Fibroblast of skin of left biceps (primary cell): Measurements from ENCODE around the gene TXNDC11.
"Not testable (repeated sequence)": the region's sequence is repeated elsewhere in the genome, so short reads cannot be mapped to it uniquely, and the experiment has no call there.

Source experiments
- DNase-seq, 2 experiments: peaks; one replicate each; pipeline ENCODE4 v3.0.0-alpha.2; 2013; ENCODE audit warnings: low read depth in 2 of 2

The TXNDC11 gene, protein sequence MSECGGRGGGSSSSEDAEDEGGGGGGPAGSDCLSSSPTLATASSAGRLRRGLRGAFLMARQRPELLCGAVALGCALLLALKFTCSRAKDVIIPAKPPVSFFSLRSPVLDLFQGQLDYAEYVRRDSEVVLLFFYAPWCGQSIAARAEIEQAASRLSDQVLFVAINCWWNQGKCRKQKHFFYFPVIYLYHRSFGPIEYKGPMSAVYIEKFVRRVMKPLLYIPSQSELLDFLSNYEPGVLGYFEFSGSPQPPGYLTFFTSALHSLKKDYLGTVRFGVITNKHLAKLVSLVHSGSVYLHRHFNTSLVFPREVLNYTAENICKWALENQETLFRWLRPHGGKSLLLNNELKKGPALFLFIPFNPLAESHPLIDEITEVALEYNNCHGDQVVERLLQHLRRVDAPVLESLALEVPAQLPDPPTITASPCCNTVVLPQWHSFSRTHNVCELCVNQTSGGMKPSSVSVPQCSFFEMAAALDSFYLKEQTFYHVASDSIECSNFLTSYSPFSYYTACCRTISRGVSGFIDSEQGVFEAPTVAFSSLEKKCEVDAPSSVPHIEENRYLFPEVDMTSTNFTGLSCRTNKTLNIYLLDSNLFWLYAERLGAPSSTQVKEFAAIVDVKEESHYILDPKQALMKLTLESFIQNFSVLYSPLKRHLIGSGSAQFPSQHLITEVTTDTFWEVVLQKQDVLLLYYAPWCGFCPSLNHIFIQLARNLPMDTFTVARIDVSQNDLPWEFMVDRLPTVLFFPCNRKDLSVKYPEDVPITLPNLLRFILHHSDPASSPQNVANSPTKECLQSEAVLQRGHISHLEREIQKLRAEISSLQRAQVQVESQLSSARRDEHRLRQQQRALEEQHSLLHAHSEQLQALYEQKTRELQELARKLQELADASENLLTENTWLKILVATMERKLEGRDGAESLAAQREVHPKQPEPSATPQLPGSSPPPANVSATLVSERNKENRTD

GRCh38 chr16:11742536-11743307, at the start of gene TXNDC11:
TSS of gene TXNDC11 (minus strand) at chr16:11742857. CDS start at chr16:11742730, 127 bp downstream.
- DNase-seq, result peak; percentile 94

GRCh38 chr16:11791144-11791828, 48.6 kb upstream of the TXNDC11 start:
- DNase-seq, result no peak

GRCh38 chr16:11788914-11789313, 46.3 kb upstream of the TXNDC11 start:
- DNase-seq, result no peak

- not testable (repeated sequence) for DNase-seq
Observed at GRCh38 chr16:11784980-11785599, 42.4 kb upstream of the TXNDC11 start.

DNA sequence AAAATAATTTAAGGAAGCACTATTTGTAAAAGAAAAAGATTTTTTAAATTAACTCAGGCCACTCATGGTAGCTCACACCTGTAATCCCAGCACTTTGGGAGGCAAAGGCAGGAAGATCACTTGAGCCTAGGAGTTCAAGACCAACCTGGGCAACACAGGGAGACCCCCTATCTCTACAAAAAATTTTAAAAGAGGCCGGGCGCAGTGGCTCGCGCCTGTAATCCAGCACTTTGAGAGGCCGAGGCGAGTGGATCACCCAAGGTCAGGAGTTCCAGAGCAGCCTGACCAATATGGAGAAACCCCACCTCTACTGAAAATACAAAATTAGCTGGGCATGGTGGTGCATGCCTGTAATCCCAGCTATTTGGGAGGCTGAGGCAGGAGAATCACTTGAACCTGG, 41.7 kb upstream of the TXNDC11 start:
- not testable (repeated sequence) for DNase-seq

GRCh38 chr16:11784038-11784369, 41.3 kb upstream of the TXNDC11 start:
- DNase-seq, result no peak

GRCh38 chr16:11783319-11784037, 40.8 kb upstream of the TXNDC11 start:
- DNase-seq, result no peak

DNA sequence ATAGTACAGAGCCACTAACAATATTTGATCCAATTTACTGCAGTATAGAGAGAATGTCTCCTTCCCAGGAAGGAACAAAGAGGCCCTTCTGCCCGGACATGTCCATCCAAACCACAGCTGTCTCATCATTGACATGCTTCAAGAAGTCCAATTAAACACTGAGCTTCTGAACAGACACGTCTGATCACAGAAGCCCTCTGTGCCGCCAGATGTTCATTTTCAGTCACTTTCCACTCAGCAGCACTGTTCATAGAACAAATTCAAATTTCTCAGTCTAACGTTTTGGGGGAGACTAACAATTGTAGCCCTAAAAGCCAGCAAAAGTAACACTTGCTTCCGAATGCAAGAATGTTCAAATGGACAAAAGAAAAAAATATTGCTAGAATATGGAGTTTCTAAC, 39.1 kb upstream of the TXNDC11 start:
- no peak for DNase-seq

DNA sequence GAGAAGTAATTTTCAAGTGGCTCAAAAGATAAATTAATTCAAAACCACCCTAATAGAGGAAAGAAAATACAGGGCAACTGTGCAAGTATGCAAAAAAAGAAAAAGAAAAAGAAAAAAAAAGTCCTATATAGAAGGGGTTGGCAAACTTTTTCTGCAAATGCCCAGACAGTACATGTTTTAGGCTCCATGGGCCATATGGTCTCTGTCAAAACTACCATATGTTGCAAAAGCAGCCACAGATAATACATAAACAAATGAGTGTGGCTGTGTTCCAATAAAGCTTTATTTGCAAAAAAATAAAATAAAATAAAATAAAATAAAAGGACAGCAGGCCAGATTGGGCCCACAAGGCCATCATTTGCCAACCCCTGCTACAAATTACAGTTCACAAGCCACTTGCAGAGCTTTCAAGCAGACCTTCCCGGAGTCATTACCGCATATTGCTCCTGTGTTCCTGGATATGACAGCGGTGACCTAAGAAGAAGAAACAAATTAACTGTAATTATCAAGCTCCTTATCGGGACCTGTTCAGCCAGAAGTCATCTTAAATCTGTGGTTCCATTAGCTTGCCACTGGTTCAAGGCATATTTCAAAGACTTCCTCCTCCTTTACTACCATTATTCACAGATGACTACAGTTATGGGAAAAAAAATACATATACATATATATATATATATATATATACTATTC, 38.5 kb upstream of the TXNDC11 start:
- DNase-seq, result no peak

DNA sequence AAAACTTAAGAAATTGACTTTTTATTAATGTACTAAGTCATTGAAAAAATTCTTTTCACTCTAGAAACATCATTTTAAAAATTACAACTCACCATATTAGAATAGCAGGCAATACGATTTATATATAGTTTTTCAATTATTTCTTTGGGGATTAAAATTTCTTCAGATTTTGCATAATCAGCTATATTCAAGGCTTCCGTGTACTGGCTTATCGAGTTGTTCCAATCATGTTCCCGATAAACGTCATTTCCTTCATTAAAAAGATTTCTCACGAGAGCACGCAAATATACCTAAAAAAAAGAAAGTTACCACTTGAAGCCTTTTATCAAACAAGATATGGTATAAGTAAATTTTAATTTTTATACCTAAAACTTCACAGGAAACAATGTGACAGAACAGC, 36.4 kb upstream of the TXNDC11 start:
- DNase-seq, result no peak

- no peak for DNase-seq
Observed at GRCh38 chr16:11774065-11774626, 31.5 kb upstream of the TXNDC11 start.

DNA sequence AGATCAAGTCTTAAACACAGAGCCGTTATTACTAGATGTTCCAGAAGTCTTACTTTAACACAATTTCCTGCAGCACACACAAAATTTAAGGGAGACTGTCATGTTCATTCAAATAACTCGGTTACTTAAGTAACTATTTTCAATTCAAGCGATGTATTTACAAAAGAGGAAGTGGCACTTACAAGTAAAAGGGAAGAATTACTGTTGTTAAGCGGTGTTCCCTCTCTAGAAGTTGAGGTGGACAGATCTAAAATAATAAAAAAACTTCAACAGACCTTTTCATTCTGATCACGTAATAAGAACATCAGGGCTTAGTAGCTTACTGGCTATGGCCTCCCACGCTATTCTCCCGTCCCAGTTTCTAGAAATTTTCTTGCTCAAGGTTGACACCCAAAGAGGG, 26.2 kb upstream of the TXNDC11 start:
- DNase-seq, result no peak

GRCh38 chr16:11762431-11762830, 19.8 kb upstream of the TXNDC11 start:
- DNase-seq, result no peak

GRCh38 chr16:11759997-11760396, 17.3 kb upstream of the TXNDC11 start:
- no peak for DNase-seq

DNA sequence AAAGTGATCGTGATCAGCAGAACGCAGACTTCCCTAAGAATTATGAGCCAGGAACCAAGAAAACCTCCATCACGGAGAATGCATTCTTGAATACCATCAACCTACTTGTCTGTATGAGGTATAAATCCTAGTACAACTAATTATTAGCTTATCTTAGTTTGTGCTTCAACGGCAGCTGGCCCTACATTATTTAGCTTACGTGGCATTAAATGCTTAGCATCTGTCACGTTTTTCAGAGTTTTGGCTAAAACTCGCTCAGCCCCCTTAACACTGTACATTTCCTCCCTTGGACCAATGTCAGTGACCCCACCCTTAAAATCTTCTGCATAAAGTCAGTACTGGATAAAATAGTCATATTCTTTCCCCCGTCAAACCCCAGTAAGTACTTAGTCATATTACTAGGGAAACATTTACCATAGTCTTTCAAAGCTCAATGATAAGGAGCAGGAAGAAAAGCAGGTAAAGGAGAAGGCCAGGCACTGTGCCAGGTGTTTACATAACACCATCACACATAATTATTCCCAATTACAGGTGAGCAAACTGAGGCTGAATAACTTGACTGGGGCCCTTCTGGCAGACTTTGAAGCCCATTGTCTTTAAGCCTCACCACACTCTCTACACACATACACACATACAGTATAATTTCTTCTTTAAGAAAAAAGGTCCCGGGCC, 16.6 kb upstream of the TXNDC11 start:
- DNase-seq, result no peak

- no peak for DNase-seq
Observed at GRCh38 chr16:11757671-11758545, 15.3 kb upstream of the TXNDC11 start.

DNA sequence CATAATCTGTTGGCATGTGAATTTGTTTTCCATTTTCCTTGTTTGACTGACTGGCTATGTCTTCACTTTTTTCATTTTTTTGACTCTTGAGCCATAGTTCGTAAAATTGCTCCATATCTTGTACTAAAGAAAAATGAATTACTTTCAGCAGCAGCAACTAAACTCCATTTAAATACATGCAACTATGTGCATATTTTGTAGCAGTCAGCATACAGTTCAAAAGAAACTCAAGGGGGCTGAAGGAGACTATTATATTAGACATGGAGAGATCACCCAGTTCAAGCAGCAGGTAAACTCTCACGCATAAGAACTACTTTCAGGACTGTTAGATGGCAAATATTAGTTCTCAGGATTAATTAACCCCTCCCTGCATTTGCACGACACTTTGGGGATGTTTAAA, 13.6 kb upstream of the TXNDC11 start:
- DNase-seq, result no peak
